Cardiac muscle cell (in vitro differentiated cells and primary cell): ENCODE data around the gene GNRH2. TPM values are rescaled to one million over a fixed set of nuclear protein-coding genes. Genes with fewer than 3 reads are reported as not detected.

Experiments used
- DNase-seq, 2 donors: peaks; one replicate each; pipeline versions ENCODE4 v3.0.0 to v3.0.0-alpha.2; 2010 to 2017; ENCODE audit warnings: low read depth in 1 of 2, low spot score in 1 of 2
- H3K27ac ChIP-seq: fragments of 200-600 bp; sonication (generic); 2 replicates; pipeline ENCODE4 v1.5.1; 2016
- H3K27me3 ChIP-seq: fragments of 200-600 bp; sonication (generic); 2 replicates; pipeline ENCODE4 v1.6.0; 2016; ENCODE audit warnings: control low read depth
- H3K36me3 ChIP-seq: fragments of 200-600 bp; sonication (generic); 2 replicates; pipeline ENCODE4 v1.5.1; 2016; ENCODE audit warnings: control low read depth
- H3K4me1 ChIP-seq: fragments of 200-600 bp; sonication (generic); 2 replicates; pipeline ENCODE4 v1.8.1; 2017; ENCODE audit warnings: low read depth, mild to moderate bottlenecking, mixed run types
- H3K4me3 ChIP-seq: fragments of 200-600 bp; sonication (generic); 2 replicates; pipeline ENCODE4 v1.5.1; 2016; ENCODE audit warnings: mild to moderate bottlenecking
- H3K9me3 ChIP-seq: fragments of 200-600 bp; sonication (generic); 2 replicates; pipeline ENCODE4 v1.5.1; 2017; ENCODE audit warnings: low read depth, mild to moderate bottlenecking, control low read depth
- polyA plus RNA-seq: library from polyadenylated mRNA; unstranded; fragments of >200 nt; fragmentation: Nextera tagmentation; extraction: Ambion mirVana; gene quantifications from 2 replicates; pipeline ENCODE4 v1.2.1, GENCODE V29; 2016
- total RNA-seq: library from RNA; depleted of rRNA; stranded (reverse); fragments of >200 nt; gene quantifications from 2 replicates; pipeline ENCODE4 v1.2.3, GENCODE V29; 2016
- TF ChIP-seq, protein P1 (sequence below): IDR thresholded peaks from 2 replicates; pipeline ENCODE4 v1.5.1; 2012; ENCODE audit warnings: low read depth, mild to moderate bottlenecking, low read length

GNRH2 gene
- total and polyA plus RNA-seq, 2 experiments from 2014 or later, result 5.3 TPM; not detected in 1

DNA sequence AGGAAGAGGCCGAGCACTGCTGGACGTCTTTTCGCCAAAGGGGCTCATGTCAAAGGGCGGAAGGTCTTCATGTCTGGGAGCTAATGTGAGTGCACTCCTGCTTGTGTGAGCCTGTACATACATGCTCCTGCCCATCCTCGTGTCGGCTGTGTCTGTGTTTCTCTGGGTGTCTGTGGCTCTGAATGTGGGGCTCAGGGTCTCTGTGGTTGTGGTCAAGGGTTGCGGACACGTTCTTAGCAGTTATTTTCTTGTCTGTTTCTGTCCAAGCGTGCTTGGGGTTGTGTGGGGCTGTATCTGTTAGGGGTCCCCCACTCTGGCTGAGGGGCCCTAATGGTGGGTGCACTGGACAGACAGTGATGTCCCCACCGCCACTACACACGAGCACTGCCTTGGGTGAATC is 38.2 kb downstream of the GNRH2 start:
- no peaks in the 10 kb centered on the region for H3K4me1 ChIP-seq
- no peaks in the 10 kb centered on the region for H3K36me3 ChIP-seq
- TF ChIP-seq, protein P1, sequence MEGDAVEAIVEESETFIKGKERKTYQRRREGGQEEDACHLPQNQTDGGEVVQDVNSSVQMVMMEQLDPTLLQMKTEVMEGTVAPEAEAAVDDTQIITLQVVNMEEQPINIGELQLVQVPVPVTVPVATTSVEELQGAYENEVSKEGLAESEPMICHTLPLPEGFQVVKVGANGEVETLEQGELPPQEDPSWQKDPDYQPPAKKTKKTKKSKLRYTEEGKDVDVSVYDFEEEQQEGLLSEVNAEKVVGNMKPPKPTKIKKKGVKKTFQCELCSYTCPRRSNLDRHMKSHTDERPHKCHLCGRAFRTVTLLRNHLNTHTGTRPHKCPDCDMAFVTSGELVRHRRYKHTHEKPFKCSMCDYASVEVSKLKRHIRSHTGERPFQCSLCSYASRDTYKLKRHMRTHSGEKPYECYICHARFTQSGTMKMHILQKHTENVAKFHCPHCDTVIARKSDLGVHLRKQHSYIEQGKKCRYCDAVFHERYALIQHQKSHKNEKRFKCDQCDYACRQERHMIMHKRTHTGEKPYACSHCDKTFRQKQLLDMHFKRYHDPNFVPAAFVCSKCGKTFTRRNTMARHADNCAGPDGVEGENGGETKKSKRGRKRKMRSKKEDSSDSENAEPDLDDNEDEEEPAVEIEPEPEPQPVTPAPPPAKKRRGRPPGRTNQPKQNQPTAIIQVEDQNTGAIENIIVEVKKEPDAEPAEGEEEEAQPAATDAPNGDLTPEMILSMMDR, result no peak
- DNase-seq, result no peak
- H3K4me3 ChIP-seq, result no peak overlapping the region
- H3K27ac ChIP-seq, result no peak overlapping the region
- H3K9me3 ChIP-seq, result no peaks in the 10 kb centered on the region
- peaks cover 76% of the 10 kb centered on the region for H3K27me3 ChIP-seq

DNA sequence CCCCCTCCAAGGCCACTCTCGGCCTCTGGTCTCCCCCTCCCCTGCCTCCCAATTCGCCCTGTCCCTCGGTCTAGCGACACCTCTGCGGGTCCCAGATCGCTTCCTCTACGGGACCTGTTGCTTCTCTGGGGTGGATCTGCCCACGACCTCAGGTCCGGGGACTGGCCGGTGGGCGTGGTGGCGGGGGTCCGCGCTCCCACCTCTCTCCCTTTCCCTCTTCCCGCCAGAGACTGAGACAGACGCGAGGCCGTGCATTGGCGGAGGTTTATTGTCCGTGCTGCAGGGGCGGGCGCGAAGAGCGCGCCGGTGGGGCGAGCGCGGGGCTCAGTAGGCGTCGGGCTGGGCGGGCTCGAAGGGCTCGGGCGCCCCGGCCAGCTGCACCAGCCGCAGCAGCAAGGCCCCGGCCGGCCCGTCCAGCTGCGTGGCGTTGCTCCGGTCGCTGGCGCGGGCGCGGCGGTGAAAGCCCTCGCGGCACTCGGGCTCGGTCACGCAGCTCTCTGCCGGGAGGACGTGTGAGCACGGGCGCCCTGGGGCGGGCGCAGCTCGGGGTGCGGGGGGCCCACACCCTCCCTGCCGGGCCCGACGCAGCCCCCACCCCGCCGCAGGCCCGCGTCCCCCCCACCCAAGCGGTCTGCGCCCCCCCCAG is 39.0 kb downstream of the GNRH2 start:
- TF ChIP-seq, protein P1, result no peak
- H3K27me3 ChIP-seq, result peaks cover 75% of the 10 kb centered on the region
- no peaks in the 10 kb centered on the region for H3K9me3 ChIP-seq
- H3K4me1 ChIP-seq, result no peaks in the 10 kb centered on the region
- H3K4me3 ChIP-seq, result peak overlapping the region; percentile 17
- no peak overlapping the region for H3K27ac ChIP-seq
- no peaks in the 10 kb centered on the region for H3K36me3 ChIP-seq
- peak; percentile 21 to 53 for DNase-seq

DNA sequence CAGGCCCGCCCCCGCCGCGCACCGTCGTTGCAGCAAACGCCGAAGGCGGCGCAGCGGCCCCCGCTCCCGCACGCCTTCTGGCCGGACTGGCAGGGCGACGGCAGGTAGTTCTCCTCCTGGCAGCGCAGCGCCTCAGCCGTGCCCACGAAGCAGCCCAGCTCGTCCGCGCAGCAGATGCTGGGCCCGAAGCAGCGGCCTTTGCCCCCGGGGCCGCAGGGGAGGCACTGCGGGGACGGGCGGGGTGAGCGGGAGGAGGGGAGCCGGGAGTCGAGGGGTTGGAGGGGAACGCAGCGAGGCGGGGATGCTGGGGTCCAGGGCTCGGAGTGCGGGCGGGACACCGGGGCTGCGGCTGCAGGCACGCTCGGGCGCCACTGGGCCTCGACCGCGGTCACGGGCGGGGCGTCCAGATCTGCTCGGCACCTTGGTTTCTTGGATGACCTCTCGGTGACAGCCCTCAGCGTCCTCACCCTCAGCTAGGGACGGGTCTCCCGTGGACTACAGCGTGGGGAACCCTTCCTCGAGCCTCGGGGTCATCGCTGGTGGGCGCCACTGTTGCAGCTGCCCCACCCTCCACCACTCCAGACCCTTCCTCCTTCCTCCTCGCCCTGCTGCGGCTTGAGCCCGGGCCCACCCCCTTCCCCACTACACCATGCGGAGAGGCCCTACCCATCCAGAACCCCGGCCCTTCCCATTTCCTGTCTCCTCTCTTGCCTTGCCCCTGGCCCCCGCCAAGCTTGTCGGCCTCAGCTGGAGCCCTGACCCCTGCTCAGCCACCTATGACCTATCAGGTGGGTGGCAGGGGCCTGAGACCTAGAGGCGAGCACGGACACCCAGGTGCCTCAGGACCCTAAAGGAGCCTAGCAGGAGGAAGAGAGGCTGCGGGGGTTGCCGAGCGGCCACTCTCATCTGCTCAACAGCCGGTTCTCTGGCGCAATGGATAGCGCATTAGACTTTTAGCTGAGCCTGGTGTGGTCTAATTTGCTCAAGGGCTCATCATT is 39.8 kb downstream of the GNRH2 start:
- no peaks in the 10 kb centered on the region for H3K36me3 ChIP-seq
- peaks cover 67% of the 10 kb centered on the region for H3K27me3 ChIP-seq
- no peaks in the 10 kb centered on the region for H3K4me1 ChIP-seq
- TF ChIP-seq, protein P1, result no peak
- no peak for DNase-seq
- H3K4me3 ChIP-seq, result peak overlapping the region; percentile 17
- no peaks in the 10 kb centered on the region for H3K9me3 ChIP-seq
- H3K27ac ChIP-seq, result no peak overlapping the region

DNA sequence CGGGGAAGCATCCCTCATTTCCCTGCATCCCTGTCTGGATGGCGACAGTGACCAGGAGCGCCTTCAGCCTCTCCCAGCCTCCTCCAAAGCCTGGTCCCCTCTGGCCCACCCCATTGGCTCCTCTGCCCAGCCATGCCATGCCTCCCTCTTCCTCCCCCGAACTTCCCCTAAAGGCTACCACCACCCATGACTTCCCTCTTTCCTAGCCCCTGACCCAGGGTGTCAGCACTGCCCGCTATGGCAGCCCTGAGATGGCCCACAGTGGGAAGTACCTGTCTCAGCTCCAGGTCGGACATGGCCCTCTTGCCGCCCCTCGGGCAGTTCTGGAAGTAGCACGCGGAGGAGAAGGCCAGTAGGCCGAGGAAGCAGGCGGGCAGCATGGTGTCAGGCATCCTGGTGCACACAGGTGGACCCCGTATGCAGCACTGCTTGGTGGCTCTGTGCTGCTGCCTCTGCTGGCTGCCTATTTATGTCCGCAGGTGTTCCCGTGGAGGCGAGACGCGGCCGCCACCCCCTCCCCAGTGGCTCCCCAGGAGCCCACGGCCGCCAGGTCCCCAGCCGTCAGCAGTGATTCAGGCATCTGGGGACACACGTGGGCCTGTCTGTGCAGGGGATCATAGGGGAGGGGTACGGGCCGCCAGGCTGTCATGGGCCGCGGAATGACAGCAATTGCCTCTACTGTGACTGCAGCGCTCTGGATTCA is 41.0 kb downstream of the GNRH2 start, which contains the start of gene AVP:
Gene AVP (minus strand): TSS at position 442 of the 703 bp plus-strand sequence. CDS start 50 bp downstream, at position 392.
- H3K27me3 ChIP-seq, result peaks cover 57% of the 10 kb centered on the region
- H3K27ac ChIP-seq, result no peak within 1 kb of the TSS
- H3K4me3 ChIP-seq, result no peak within 1 kb of the TSS
- no peaks in the 10 kb centered on the region for H3K9me3 ChIP-seq
- H3K4me1 ChIP-seq, result no peaks in the 10 kb centered on the region
- TF ChIP-seq, protein P1, result no peak
- no peaks in the 10 kb centered on the region for H3K36me3 ChIP-seq
- DNase-seq, result no peak

DNA sequence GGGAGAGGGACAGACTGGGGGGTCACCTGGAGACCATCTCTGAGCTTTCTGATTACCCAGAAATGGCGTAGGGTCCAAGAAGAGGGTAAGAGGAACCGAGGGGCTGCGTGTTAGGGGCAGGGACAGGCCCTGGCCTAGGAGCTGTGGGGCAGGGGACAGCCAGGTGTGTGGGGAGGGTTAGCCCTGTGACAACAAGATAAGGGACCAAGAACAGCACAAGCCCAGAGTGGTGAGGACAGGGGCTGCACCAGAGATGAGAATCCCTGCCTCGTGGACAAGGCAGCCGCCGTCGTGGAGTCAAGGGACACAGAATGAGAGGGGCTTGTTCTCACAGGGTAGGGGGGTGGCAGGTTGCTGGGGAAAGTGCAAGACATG is 41.6 kb downstream of the GNRH2 start:
- Histone ChIP-seq H3K9me3 (no peaks in the 10 kb centered on the region), H3K27me3 (peaks cover 52% of the 10 kb centered on the region), H3K27ac (no peak overlapping the region), H3K4me1 (no peaks in the 10 kb centered on the region), H3K4me3 (no peak overlapping the region), H3K36me3 (no peaks in the 10 kb centered on the region)
- DNase-seq, result no peak
- TF ChIP-seq, protein P1, result no peak
